Measurements from ENCODE around the gene CNTNAP5.

Gene CNTNAP5

DNA sequence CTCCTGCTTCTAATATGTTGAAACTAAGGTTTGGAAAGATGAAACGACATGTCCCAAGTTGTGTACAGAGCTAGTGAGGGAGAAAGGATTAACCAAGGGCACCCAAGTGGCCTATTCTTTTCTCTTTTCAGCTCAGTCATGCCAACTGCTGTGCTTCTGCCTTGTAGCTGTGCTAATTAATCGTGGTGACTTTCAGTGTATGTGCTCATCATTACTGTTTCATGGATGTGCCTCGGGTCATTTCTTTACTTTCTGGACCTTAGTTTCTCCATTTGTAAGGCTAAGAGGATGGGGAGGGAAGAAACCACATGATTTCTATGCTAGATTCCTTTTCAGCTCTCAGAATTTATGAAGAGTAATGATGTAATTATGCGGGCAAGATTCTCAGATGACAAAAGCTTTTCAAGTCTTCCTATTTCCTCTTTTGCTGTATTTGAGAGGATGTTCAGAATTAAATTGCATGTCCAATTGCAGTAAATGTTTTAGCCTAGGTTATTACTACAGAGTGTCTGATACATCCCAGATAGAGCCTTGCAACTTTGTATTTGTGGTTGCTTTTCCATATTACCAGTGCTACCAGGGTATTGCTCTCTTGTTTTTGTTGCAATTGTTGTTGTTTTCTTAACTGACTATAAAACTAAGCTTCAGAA lies 621.2 kb downstream of the CNTNAP5 start:
- no peak for DNase-seq

- no peak for DNase-seq
Measured at GRCh38 chr2:124647245-124647644, 622.2 kb downstream of the CNTNAP5 start.

DNA sequence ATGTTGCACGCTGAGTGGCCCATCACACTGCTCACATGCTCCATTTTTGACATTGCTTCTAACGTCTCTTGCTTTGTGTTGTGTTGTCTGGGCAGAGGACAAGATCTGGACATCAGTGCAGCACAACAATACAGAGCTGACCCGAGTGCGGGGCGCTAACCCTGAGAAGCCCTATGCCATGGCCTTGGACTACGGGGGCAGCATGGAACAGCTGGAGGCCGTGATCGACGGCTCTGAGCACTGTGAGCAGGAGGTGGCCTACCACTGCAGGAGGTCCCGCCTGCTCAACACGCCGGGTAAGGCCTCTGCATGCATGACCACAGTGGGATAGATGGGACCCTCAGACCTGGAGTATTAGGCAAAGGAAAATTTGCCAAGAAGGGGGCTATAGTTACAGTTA lies 622.6 kb downstream of the CNTNAP5 start:
- no peak for DNase-seq

DNA sequence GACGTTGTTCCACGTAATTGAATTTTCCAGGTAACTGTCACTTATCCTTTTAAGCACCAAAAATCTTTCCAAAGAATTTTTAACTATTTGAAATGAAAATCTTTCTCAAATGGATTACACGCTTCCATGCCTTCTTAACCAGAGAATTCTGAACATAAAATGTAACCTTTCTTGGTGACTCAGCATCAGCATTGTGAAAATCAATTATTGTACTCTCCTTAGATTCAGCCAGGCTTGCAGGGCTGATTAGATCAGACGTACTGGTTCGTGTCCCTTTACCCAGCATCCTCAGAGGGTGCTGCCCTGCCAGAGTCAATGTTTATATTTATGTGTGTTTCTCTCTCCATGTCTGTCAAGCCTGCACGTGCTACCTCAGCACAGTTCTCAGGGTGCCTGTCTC lies 623.9 kb downstream of the CNTNAP5 start:
- DNase-seq: no peak

DNA sequence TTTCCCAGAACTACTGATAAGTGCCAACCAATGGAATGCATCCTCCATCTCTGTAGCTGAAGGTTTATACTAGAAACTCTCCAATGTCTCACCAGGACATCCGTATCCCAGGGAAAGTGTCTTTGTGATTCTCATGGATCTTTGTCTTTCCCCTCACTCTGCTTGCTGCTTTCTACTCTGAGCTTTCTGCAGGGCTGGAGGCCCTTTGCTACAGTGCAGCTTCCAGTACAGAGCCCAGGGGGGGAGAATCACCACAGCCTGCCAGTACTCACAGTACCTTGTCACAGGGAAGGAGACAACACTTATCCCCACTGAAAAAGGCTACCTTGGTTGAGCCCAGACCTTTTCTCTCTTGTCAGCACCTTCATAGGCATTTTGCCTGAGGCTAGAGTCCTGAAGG lies 627.0 kb downstream of the CNTNAP5 start:
- no peak for DNase-seq

- no peak for DNase-seq
Measured at GRCh38 chr2:124658373-124658772, 633.3 kb downstream of the CNTNAP5 start.

- DNase-seq: no peak
Measured at GRCh38 chr2:124661558-124661957, 636.5 kb downstream of the CNTNAP5 start.

DNA sequence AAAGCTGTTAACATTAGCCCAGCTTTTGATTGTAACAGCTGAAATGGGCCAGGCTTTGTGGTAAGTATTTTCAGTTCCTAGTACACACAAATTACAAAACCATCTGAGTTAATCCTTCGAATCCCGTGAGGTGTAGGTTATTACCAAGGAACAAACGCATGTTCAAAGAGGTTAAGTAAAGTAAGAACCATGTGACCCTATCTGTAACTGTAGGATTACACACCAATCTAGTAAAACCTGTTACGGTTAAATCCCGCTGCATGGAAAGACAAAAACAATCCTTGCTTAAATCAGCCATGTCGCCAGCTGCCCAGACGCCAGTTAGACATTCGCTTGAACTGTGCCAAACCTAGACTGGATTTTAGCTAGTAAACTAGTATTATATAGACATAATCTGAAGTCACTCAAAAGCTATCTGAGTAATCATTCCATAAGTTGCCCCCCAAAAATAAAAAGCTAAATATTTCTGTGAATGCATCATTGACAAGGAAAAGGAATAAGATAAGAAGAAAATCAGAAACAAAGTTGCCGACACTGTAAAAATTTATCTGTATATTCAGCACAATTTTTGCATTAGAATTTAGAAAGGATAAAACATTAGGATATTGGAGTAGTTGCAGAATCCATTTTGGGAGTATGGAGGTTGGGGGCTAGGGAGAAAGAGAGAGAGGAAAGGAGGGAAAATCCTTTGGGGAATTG lies 638.0 kb downstream of the CNTNAP5 start:
- no peak for DNase-seq

DNA sequence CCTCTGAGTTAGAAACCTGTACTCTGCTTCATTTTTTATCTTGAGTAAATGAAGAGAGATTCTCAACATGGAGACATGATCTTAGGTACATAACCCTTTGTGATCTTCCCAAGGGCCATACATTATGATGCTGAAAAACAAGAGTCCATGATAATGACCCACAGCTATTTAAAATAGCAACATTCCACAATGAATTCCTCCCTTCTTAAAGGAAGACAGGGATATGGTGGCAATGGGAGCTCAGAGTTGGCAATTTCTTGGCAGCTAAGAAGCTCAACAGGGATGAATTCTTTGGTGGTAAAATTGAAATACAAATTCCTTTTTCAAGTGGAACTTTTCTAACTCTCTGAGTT lies 638.5 kb downstream of the CNTNAP5 start:
- no peak for DNase-seq

DNA sequence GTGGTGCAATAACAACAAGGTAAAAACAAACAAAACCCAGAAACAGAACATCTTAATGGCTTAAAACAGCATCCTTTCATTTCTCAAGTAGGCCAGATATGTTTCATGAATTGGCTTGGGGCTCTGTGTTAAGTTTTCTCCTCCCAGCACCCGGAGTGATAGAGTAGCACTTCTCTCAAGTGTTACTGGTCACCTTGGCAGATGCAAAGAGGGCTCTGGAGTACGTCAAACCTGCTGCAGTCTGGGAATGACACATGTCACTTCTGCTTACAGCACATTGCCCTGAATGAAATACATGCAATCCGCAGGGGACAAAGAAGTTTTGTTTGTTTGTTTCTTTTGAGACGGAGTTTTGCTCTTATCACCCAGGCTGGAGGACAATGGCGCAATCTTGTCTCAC lies 639.3 kb downstream of the CNTNAP5 start:
- no peak for DNase-seq

DNA sequence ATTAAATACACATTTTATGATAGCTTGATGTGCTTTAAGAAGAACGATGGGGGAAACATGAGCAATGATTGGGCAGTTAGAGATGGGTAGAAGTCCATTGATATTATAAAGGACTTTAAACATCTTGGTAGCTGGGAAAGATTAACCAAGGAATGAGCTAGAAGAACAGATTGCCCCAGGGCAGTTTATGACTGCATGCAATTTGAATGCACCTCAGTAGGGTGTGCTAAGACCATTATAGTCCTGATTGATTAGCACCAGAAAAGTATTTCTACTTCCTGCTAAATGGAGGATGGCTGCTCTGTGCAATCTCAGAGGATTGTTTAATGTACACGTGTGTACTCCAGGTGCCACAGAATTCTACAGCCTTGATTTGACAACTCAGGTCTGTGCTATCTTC lies 641.9 kb downstream of the CNTNAP5 start:
- DNase-seq: no peak

GRCh38 chr2:124668161-124668560 lies 643.1 kb downstream of the CNTNAP5 start:
- no peak for DNase-seq

DNA sequence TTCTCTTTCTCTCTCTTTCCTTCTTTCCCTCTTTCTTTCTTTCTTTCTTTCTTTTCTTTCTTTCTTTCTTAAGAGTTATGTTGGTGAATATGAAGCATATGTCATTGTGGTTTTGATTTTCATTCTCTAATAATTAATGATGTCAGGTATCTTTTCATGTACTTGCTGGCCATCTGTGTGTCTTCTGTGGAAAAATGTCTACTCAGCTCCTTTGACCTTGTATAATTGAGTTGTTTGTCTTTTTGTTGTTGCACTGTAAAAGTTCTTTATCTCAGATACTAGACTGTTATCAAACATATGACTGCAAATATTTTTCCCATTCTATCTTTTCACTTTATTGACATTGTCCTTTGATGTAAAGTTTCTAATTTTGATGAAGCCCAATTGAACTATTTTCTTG lies 645.1 kb downstream of the CNTNAP5 start:
- no peak for DNase-seq

DNA sequence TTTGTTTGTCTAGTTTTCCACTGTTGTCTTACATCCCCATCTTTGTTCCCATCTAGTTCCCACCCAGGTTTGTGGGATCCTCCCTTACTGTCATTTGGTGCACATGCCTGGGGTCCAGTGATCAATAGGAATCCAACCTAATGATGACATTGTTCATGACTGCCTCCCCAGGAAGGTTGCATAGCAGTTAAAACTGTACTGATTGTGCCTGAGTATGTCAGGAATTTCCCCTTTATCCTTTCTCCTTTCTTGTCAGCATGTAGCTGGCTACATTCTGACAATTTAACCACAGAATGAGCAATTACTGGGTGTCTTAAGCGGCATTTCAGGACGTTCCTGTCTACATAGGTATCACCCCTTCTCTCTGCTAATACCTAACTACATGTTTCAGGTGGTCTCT lies 653.0 kb downstream of the CNTNAP5 start:
- DNase-seq: no peak

DNA sequence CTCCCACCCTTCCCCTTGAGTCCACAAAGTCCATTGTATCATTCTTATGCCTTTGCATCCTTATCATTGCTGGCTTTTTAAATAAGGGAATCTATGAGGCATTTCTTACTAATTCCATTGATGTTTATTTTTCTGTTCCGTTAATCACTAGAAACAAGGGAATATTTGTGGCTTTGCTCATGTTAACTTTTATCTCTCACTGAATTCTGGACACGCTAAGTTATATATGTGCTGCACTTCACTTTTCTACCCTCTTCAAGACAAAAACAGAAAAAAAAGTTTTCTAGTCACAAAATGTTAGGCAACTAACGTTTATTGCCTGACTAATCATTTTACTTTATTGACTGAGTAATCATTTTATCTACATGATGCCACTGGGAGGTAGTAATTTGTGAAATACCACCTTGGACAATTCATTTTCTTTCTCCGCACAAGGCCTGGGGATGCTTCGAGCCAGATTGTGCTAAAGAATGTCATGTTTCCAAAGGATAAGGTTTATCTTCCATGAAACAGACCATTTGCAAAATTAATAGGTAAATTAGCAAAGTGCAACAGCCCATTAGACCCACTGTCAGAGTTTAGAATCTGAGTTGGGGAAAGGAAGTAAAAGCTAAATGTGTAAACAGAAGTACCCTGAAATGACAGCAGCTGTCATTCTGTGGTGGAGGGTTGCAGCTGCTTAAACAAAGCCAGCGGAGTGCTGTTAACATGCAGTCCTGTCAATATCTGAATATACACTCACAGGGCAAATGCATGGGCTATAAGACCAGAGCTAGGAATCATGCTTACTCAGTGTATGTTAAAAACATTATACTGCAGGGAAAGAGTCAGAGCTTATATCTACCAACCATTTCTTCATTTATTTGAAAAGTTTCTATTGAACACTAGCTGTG lies 658.7 kb downstream of the CNTNAP5 start:
- DNase-seq: no peak

DNA sequence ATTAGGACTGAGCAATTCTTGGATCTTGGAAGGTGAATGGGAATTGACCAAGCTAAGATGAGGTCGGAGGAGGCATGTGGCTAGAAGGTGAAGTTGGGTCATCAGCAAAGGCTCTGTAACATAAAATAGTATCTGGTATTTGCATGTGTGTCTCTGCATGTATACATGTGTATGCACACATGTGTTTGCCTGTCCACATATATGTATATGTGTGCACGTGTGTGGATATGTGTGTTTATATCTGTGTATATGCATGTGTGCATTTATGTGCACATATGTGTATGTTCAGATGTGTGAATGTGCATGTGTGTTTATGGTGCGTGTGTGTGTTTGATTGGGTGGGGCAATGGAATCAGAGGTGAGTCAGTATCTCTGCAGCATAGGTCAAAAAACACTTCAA lies 664.3 kb downstream of the CNTNAP5 start:
- no peak for DNase-seq

DNA sequence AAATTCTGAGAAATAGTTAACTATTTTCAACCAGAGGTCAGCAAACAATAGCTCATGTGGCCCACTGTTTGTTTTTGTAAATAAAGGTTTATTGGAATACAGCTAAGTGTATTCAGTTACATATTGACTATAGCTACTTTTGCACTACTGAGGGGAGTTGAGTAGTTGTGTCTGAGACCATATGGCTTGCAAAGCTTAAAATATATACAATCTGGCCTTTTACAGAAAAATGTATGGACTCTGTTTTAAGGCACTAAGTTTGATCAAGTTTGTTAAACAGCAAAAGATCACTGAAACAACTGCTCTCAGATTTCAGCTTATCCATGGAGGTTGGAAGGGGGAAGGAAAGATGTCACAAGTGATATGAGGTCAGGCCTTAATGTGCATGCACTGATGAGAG lies 667.1 kb downstream of the CNTNAP5 start:
- no peak for DNase-seq

- DNase-seq: no peak
Measured at GRCh38 chr2:124692707-124693106, 667.6 kb downstream of the CNTNAP5 start.

DNA sequence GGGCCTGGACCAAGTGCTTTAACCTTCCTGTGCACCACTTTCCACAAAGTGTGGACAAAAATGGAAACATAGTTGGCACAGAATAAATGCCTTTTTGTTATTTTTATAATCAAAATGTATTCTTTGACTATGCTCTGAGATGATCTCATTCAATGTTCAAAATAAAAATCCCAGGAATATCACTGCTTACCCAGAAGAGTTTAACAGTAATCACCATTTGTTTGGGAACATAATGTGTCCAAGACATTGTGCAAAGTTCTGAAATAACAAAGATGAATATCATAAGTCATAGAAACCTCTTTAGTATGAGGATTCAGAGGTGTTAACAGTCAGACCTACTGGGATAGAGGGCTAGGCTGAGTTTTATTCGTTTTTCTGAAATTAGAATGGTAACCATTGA lies 668.1 kb downstream of the CNTNAP5 start:
- no peak for DNase-seq

GRCh38 chr2:124698979-124699565 lies 674.0 kb downstream of the CNTNAP5 start:
- no peak for DNase-seq

DNA sequence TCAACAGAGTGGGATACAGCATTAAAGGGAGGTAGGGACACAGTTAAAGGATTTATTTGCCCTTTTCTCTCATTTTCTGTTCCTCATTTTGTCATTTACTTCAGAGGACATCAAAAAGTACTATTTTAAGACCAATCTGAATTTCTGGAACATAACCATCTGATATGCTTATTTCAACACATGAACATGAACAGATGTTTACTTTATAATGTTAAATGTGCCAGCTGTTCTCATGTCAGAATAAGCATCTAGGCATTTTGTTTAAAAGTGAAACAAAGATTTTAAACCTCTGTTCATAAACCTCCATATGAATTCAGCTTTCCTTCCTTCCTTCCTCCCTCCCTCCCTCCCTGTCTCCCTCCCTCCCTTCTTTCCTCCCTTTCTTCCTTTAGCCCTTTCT lies 677.7 kb downstream of the CNTNAP5 start:
- DNase-seq: no peak

DNA sequence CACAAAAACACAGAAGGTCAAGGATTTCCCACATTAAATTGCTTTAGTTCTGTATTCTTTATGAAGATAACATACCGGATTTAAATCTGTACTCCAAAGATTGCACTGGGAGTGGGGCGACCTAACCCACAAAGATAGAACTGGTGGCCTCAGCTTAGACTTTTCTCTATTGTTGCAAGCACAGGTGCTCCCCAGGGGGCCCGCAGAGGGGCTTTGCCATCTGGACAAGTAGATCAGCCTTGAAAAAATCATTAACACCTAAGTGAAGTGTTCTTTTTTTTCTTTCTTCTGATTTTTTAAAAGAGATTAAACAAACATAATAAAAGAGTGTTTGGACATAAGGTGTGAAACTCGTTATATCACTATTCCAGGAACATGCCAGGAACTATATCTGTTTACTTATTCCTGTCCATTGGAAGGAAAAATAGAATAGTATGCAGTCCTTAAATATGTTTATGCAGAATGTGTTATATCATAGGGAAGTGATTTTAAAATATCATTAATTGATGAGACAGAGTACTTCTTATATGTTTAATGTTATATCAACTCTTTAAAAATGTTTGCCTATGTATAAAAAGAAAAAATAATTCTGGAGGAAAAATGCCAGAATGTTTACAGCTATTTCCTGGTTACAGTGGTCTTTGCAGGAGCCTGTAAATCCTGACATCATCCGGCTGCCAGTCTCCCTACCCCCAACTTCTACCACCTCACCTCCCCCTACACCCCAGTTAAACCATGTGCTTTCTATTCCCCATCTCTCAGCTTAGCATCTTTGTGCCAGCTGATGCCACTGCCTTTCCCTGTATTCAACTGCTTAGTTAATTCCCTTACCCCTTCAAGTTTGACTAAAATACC lies 679.2 kb downstream of the CNTNAP5 start:
- no peak for DNase-seq

GRCh38 chr2:124708661-124709060 lies 683.6 kb downstream of the CNTNAP5 start:
- no peak for DNase-seq
